Measurements from ENCODE around the gene LYZL1.

The LYZL1 gene

DNA sequence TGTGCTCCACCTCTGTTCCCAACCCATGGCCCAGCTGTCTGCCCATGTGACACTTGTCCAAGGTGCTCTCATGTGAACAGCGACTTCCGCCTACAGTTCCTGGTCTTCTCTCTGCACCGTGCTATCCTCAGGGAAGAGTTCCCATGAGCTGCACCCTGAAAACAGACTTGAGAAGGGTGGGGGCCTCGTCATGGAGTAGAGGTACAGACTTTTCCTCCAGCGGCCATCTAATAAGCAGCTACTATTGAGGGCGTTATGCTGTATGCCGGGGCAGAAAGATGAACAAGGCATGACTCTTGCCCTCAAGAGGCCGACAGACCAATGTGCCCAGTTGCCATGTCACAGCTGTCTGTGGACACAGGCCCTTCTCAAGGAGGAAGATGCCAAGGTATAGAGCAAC is 25.4 kb upstream of the LYZL1 start:
- H3K4me1 ChIP-seq (ENCODE audit: control insufficient read depth, insufficient read depth, low read length), result peaks cover 7% of the 10 kb centered on the region
- H3K27me3 ChIP-seq (ENCODE audit: control insufficient read depth, insufficient read depth, low read length), result no peaks in the 10 kb centered on the region
- H3K9ac ChIP-seq (ENCODE audit: low read depth, low read length), result no peak overlapping the region
- H3K4me3 ChIP-seq (ENCODE audit: low read depth, low read length), result no peak overlapping the region
- H3K36me3 ChIP-seq (ENCODE audit: control insufficient read depth, insufficient read depth, low read length), result no peaks in the 10 kb centered on the region
- no peaks in the 10 kb centered on the region for H3K9me3 ChIP-seq (ENCODE audit: control insufficient read depth, insufficient read depth, low read length)
- H3K27ac ChIP-seq (ENCODE audit: low read depth, low read length), result no peak overlapping the region

DNA sequence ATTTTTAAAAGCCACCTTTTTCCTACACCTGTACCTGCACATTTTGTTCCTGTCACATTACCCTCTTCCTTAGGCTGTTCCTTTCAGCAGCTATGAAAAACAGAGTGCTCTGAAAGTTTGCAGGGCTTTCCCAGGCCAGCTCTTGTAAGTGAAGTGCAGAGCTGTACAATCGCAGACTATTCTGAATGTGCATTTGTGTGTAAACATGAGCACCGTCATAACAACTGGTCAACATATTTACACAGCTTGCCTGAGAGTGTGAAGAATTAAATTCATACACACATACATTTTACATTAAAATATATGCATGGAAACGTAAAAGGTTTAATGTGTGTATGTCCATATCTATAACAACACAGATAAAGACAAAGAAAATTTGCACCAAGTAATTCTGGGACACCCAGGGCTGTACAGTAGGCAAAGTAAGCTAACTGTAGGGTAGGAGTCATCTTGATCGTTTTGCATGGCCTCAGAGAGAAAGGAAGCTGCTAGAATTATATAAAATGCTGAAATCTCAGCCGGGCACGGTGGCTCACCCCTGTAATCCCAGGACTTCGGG is 23.6 kb upstream of the LYZL1 start:
- no peak overlapping the region for H3K27ac ChIP-seq (ENCODE audit: low read depth, low read length)
- no peak overlapping the region for H3K9ac ChIP-seq (ENCODE audit: low read depth, low read length)
- H3K4me1 ChIP-seq (ENCODE audit: control insufficient read depth, insufficient read depth, low read length), result peaks cover 7% of the 10 kb centered on the region
- H3K9me3 ChIP-seq (ENCODE audit: control insufficient read depth, insufficient read depth, low read length), result no peaks in the 10 kb centered on the region
- no peak overlapping the region for H3K4me3 ChIP-seq (ENCODE audit: low read depth, low read length)
- H3K27me3 ChIP-seq (ENCODE audit: control insufficient read depth, insufficient read depth, low read length), result no peaks in the 10 kb centered on the region
- no peaks in the 10 kb centered on the region for H3K36me3 ChIP-seq (ENCODE audit: control insufficient read depth, insufficient read depth, low read length)

DNA sequence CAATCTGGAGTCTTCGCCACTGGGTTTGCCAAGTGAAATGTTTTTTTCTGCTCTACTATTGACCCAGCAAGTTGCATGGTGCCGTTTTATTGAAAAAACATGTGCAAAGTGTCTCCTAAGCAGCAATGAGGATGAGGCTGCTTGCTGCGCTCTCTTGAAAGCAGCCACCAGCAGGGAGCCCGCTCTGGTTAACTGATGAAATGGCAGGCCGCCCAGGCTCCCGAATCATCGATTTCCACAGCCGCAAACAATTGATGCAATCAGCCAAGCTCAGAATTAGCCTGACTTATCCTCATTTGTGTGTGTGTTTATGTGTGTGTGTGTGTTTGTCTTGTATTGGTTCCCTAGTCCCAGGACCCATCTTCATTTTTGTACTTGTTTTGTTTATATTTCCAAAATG is 22.2 kb upstream of the LYZL1 start:
- no peak overlapping the region for H3K9ac ChIP-seq (ENCODE audit: low read depth, low read length)
- no peaks in the 10 kb centered on the region for H3K36me3 ChIP-seq (ENCODE audit: control insufficient read depth, insufficient read depth, low read length)
- H3K9me3 ChIP-seq (ENCODE audit: control insufficient read depth, insufficient read depth, low read length), result 0 out of 2 replicates have a peak, but pooled peaks cover 4% of the 10 kb centered on the region
- H3K4me3 ChIP-seq (ENCODE audit: low read depth, low read length), result no peak overlapping the region
- H3K27me3 ChIP-seq (ENCODE audit: control insufficient read depth, insufficient read depth, low read length), result no peaks in the 10 kb centered on the region
- peak overlapping the region; percentile 41 for H3K27ac ChIP-seq (ENCODE audit: low read depth, low read length)
- peaks cover 7% of the 10 kb centered on the region for H3K4me1 ChIP-seq (ENCODE audit: control insufficient read depth, insufficient read depth, low read length)

DNA sequence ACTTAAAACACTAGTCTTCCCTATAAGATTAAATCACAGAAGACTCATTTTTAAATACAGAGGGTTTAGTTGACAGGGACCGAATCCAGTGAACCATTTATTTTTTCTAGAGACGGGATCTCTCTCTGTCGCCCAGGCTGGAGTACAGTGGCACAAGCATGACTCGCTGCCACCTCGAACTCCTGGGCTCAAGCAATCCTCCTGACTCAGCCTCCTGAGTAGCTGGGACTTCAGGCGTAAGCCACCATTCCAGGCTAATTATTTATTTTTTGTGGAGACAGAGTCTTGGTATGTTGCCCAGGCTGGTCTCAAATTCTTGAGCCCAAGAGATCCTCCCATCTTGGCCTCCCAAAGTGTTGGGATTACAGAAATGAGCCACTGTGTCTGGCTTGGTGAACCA is 20.9 kb upstream of the LYZL1 start:
- no peaks in the 10 kb centered on the region for H3K36me3 ChIP-seq (ENCODE audit: control insufficient read depth, insufficient read depth, low read length)
- H3K4me1 ChIP-seq (ENCODE audit: control insufficient read depth, insufficient read depth, low read length), result peaks cover 7% of the 10 kb centered on the region
- no peak overlapping the region for H3K9ac ChIP-seq (ENCODE audit: low read depth, low read length)
- H3K27me3 ChIP-seq (ENCODE audit: control insufficient read depth, insufficient read depth, low read length), result no peaks in the 10 kb centered on the region
- H3K27ac ChIP-seq (ENCODE audit: low read depth, low read length), result no peak overlapping the region
- H3K4me3 ChIP-seq (ENCODE audit: low read depth, low read length), result no peak overlapping the region
- 0 out of 2 replicates have a peak, but pooled peaks cover 4% of the 10 kb centered on the region for H3K9me3 ChIP-seq (ENCODE audit: control insufficient read depth, insufficient read depth, low read length)

DNA sequence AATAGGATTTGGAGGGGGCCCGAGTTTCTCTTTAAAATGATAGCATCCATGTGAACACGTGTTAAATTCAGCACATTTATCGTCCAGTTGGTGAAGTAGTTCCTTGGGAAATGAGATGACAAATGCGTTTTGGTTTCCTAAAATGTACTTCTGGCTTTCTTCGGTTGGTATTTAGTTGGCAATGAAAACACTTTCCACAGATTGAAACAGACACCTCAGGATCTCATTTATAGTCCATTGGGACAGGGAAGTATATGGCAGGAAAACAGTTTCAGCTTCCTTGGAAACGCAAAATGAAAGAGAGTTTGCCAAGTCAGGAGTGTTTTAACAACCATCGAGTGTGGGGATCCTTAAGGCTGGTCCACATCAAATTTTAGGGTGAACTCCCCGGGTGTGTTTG is 19.4 kb upstream of the LYZL1 start:
- H3K36me3 ChIP-seq (ENCODE audit: control insufficient read depth, insufficient read depth, low read length), result no peaks in the 10 kb centered on the region
- H3K9ac ChIP-seq (ENCODE audit: low read depth, low read length), result no peak overlapping the region
- H3K27ac ChIP-seq (ENCODE audit: low read depth, low read length), result no peak overlapping the region
- no peaks in the 10 kb centered on the region for H3K27me3 ChIP-seq (ENCODE audit: control insufficient read depth, insufficient read depth, low read length)
- peaks cover 7% of the 10 kb centered on the region for H3K4me1 ChIP-seq (ENCODE audit: control insufficient read depth, insufficient read depth, low read length)
- H3K9me3 ChIP-seq (ENCODE audit: control insufficient read depth, insufficient read depth, low read length), result 0 out of 2 replicates have a peak, but pooled peaks cover 4% of the 10 kb centered on the region
- H3K4me3 ChIP-seq (ENCODE audit: low read depth, low read length), result no peak overlapping the region

DNA sequence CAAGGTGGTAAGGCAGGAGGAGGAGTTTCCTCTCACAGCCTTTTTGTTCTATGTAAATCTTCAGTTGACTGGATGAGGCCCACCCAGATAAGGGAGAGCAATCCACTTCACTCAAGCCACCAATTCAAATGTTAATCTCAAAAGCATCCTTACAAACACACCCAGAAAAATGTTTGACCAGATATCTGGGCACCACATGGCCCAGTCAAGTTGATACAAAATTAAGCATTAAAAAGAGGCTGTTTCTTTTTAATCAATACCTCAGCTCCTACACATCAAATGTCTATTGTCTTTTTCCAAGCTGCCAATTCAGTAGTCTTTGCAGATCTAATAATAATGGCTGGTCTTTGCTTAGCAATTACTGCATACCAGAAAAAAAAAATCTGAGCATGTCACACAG is 18.0 kb upstream of the LYZL1 start:
- Histone ChIP-seq H3K9ac (ENCODE audit: low read depth, low read length) (no peak overlapping the region), H3K4me1 (ENCODE audit: control insufficient read depth, insufficient read depth, low read length) (peaks cover 7% of the 10 kb centered on the region), H3K4me3 (ENCODE audit: low read depth, low read length) (no peak overlapping the region), H3K9me3 (ENCODE audit: control insufficient read depth, insufficient read depth, low read length) (0 out of 2 replicates have a peak, but pooled peaks cover 4% of the 10 kb centered on the region), H3K27ac (ENCODE audit: low read depth, low read length) (no peak overlapping the region), H3K27me3 (ENCODE audit: control insufficient read depth, insufficient read depth, low read length) (no peaks in the 10 kb centered on the region), H3K36me3 (ENCODE audit: control insufficient read depth, insufficient read depth, low read length) (no peaks in the 10 kb centered on the region)

DNA sequence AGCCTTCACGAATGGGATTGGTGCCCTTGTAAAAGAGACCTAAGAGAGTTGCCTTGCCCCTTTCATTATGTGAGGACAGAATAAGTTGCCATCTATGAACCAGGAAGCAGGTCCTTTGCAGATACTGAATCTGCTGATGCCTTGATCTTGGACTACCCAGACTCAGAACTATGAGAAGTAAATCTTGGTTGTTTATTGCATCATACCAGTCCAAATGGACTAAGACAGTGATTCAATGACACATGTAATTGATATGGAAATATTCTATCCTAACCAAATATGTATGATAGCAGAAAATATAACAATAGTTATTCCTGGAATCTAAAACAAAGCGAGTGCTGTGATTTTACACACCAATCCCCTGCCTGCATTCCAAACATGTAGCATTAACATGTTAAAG is 17.0 kb upstream of the LYZL1 start:
- no peaks in the 10 kb centered on the region for H3K27me3 ChIP-seq (ENCODE audit: control insufficient read depth, insufficient read depth, low read length)
- H3K9ac ChIP-seq (ENCODE audit: low read depth, low read length), result no peak overlapping the region
- H3K27ac ChIP-seq (ENCODE audit: low read depth, low read length), result no peak overlapping the region
- 0 out of 2 replicates have a peak, but pooled peaks cover 4% of the 10 kb centered on the region for H3K9me3 ChIP-seq (ENCODE audit: control insufficient read depth, insufficient read depth, low read length)
- peaks cover under 1% of the 10 kb centered on the region; the same call in 1 of the 2 replicates for H3K4me1 ChIP-seq (ENCODE audit: control insufficient read depth, insufficient read depth, low read length)
- H3K4me3 ChIP-seq (ENCODE audit: low read depth, low read length), result no peak overlapping the region
- H3K36me3 ChIP-seq (ENCODE audit: control insufficient read depth, insufficient read depth, low read length), result no peaks in the 10 kb centered on the region

DNA sequence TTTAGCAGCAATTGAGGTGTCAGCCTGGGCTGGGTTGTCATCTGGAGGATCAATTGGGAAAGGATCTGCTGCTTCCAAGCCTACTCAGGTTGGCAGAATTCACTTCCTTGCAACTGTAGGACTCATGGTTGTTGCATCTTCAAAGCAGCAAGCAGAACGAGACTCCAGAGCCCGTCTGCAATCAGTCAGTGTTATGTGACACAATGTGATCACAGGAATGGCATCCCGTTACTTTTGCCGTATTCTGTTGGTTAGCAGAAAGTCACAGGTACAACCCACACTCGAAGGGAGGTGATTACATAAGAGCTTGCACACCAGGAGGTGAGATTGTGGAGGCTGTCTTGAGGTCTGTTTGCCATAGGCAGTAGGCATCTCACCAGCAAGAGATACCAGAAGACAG is 15.4 kb upstream of the LYZL1 start:
- no peak overlapping the region for H3K9ac ChIP-seq (ENCODE audit: low read depth, low read length)
- no peak overlapping the region for H3K27ac ChIP-seq (ENCODE audit: low read depth, low read length)
- no peak overlapping the region for H3K4me3 ChIP-seq (ENCODE audit: low read depth, low read length)
- no peaks in the 10 kb centered on the region for H3K27me3 ChIP-seq (ENCODE audit: control insufficient read depth, insufficient read depth, low read length)
- no peaks in the 10 kb centered on the region for H3K36me3 ChIP-seq (ENCODE audit: control insufficient read depth, insufficient read depth, low read length)
- peaks cover 8% of the 10 kb centered on the region; the same call in 1 of the 2 replicates for H3K4me1 ChIP-seq (ENCODE audit: control insufficient read depth, insufficient read depth, low read length)
- 0 out of 2 replicates have a peak, but pooled peaks cover 4% of the 10 kb centered on the region for H3K9me3 ChIP-seq (ENCODE audit: control insufficient read depth, insufficient read depth, low read length)

DNA sequence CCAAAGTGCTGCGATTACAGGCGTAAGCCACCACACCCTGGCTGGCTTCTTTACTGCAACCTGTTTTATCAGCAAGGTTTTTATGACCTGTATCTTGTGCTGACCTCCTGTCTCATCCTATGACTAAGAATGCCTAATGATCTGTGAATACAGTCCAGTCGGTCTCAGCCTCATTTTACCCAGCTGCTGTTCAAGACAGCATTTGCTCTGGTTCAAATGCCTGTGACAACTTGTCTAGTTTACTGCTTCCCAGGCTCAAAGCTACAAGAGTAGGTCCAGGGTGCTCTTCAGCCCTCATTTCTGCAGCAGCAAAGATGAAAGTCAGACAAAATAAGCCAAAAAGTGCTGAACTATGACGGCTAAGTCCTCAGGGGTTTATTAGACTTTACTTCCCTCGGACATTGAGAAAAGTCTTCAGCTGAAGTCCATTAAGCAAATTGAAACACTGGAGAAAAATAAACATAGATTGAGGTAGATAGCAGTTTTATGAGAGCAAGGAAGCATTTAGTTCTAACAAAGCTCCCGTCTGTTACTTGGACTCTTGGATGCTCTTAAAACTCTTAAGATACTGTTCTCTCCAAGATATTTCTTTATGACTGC is 12.5 kb upstream of the LYZL1 start:
- Histone ChIP-seq H3K4me3 (ENCODE audit: low read depth, low read length) (no peak overlapping the region), H3K9me3 (ENCODE audit: control insufficient read depth, insufficient read depth, low read length) (no peaks in the 10 kb centered on the region), H3K9ac (ENCODE audit: low read depth, low read length) (no peak overlapping the region), H3K4me1 (ENCODE audit: control insufficient read depth, insufficient read depth, low read length) (peaks cover 8% of the 10 kb centered on the region; the same call in 1 of the 2 replicates), H3K27me3 (ENCODE audit: control insufficient read depth, insufficient read depth, low read length) (no peaks in the 10 kb centered on the region), H3K27ac (ENCODE audit: low read depth, low read length) (no peak overlapping the region), H3K36me3 (ENCODE audit: control insufficient read depth, insufficient read depth, low read length) (no peaks in the 10 kb centered on the region)

DNA sequence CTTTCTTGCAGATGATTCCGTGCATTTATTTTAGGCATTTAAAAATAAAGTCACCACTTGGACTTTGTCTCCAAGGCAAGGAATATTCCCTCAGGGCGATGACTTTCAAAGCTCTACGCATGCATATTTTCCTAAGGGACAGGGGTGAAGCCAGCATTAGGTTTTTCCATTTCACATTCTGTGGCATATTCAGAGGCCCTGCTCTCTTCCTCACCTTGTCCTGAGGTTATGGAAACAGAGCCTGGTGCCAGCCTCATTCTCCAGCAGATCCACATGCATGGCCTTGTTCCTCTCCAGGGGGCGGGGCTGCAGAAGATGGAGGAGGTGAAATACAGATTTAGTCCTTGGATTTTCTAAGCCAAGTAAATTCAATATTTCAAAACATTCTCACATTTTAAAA is 11.6 kb upstream of the LYZL1 start:
- Histone ChIP-seq H3K4me3 (ENCODE audit: low read depth, low read length) (no peak overlapping the region), H3K36me3 (ENCODE audit: control insufficient read depth, insufficient read depth, low read length) (no peaks in the 10 kb centered on the region), H3K27ac (ENCODE audit: low read depth, low read length) (no peak overlapping the region), H3K4me1 (ENCODE audit: control insufficient read depth, insufficient read depth, low read length) (peaks cover 8% of the 10 kb centered on the region; the same call in 1 of the 2 replicates), H3K9me3 (ENCODE audit: control insufficient read depth, insufficient read depth, low read length) (no peaks in the 10 kb centered on the region), H3K27me3 (ENCODE audit: control insufficient read depth, insufficient read depth, low read length) (no peaks in the 10 kb centered on the region), H3K9ac (ENCODE audit: low read depth, low read length) (no peak overlapping the region)

DNA sequence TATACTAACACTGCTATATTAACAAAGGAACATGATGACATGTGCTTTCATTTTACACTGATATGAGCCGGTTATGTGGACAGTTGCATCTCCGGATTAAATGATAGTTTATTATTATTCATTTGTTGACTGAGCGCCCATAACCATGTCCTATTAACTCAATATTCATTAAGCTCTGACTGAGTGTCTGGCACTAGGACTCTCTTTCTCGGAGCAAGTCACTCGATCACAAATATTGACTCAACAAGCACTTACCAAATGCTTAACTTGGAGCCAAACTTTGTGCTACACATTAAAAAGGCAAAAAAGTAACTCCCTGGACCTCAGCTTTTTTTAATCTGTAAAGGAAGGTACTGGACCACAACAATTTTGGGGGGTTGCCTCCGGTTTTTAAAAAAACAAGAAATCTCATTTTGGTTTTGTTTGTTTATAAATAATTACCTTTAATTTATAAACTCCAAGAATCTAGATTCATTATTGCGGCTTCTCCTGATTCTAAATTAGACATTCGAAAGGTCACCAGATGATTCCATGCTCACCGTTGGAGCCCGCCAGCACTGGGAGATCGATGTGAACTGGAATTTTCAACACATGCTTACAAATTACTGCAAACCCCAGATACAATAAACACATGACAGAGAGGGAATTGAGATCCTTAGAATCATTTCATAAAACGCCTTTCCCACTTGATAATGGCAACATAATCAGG is 8.9 kb upstream of the LYZL1 start:
- H3K4me1 ChIP-seq (ENCODE audit: control insufficient read depth, insufficient read depth, low read length), result peaks cover 8% of the 10 kb centered on the region; the same call in 1 of the 2 replicates
- H3K27ac ChIP-seq (ENCODE audit: low read depth, low read length), result no peak overlapping the region
- H3K36me3 ChIP-seq (ENCODE audit: control insufficient read depth, insufficient read depth, low read length), result no peaks in the 10 kb centered on the region
- H3K9ac ChIP-seq (ENCODE audit: low read depth, low read length), result no peak overlapping the region
- no peak overlapping the region for H3K4me3 ChIP-seq (ENCODE audit: low read depth, low read length)
- no peaks in the 10 kb centered on the region for H3K27me3 ChIP-seq (ENCODE audit: control insufficient read depth, insufficient read depth, low read length)
- H3K9me3 ChIP-seq (ENCODE audit: control insufficient read depth, insufficient read depth, low read length), result no peaks in the 10 kb centered on the region

Measured in HUES48 (cell line).